ENCODE data around the gene VSTM4.

- no peak for TF ChIP-seq POLR2A (IDR thresholded peaks at IDR 0.05)
- TF ChIP-seq POLR2AphosphoS5 (IDR thresholded peaks at IDR 0.05) = no peak
Observed at GRCh38 chr10:49049660-49050059, 65.7 kb downstream of the VSTM4 start.
